Activated gamma-delta T cell (primary cell): ENCODE results near the gene MROH2A.

ENCODE experiments used
- DNase-seq: peaks from one replicate; lab custom pipeline; 2025; lab: John Stamatoyannopoulos, UW

The MROH2A gene

GRCh38 chr2:233799716-233800115 lies 21.6 kb downstream of the MROH2A start:
- DNase-seq, result no peak

- no peak for DNase-seq
These were observed 22.1 kb downstream of the MROH2A start for GRCh38 chr2:233800208-233800607.

GRCh38 chr2:233801357-233802131 lies 23.4 kb downstream of the MROH2A start:
- no peak for DNase-seq

- no peak for DNase-seq
These were observed 24.1 kb downstream of the MROH2A start for GRCh38 chr2:233802132-233802815.

DNA sequence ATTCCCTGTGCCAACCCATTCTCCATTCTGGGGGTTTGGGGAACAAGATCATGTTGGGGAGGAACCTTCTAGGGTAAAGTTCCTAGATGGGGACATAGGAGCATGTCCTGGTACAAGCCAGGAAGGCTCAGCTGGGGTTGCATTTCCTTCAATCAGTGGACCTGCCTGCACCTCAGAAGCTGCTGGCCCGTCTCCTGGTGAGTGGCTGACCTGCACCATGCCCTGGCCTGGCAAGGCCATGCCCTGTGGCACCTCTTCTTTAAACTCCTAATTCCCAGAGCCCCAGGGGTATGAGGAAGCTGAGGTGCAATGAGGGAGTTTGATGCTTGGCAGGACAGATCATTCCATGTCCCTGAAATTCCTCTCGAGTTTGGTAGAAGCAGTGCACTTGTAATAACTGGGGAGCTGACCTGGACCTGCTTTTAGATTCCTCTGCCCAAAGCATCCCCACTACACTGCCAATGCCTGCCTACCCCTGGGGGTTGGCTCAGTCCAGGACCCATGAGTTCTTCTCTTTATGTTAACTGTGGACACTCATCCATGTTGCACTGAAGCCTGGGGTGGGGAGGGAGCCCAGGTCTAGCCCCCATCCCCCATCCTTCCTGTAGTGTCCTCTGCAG lies 25.3 kb downstream of the MROH2A start:
- DNase-seq, result no peak

- DNase-seq, result no peak
These were observed 25.9 kb downstream of the MROH2A start for GRCh38 chr2:233803994-233804393.

- no peak for DNase-seq
These were observed 29.2 kb downstream of the MROH2A start for GRCh38 chr2:233807215-233807865.

DNA sequence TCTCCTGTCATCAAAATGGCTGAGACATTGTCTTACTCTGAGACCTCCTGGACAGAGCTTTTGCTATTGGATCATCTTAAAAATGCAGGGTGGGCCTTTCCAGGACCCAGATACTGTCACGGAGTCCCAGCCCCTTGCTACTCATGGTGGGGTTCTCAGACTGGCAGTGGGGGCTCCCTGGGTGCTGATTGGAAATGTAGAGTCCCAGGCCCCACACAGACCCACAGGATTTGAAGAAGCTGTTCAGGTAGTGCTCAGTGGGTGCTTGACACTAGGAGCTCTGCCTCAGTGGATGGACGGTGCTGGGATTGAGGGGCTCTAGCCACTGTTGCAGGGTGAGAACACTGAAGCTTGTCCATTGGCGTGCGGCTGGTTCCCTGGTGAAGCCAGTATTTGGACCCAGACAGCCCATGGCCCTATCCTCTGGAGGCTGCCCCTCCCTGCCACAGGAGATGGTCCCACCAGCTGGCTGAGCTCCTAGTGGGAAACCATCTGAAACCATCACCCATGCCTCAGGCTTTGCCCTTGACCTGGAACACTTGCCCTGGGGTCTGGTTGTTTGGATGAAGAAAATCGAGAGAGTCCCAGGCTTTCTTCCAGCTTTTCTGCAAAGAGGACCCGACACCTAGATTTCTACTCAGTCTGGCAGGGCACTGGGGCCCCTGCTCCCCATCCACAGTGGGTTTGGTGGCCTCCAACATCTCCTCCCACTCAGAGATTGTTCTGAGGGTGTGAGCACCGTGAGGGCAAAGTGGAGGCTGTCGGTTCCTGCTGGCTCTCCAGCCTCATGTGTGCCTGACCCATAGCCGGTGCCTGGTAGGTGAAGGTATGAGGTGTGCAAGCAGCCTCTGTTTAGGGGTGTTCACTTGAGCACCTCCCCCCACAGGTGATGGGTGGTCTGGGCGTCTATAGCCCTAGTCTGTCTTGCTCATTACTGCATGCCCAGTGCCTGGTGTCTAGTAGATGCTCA lies 30.1 kb downstream of the MROH2A start:
- DNase-seq, result no peak

DNA sequence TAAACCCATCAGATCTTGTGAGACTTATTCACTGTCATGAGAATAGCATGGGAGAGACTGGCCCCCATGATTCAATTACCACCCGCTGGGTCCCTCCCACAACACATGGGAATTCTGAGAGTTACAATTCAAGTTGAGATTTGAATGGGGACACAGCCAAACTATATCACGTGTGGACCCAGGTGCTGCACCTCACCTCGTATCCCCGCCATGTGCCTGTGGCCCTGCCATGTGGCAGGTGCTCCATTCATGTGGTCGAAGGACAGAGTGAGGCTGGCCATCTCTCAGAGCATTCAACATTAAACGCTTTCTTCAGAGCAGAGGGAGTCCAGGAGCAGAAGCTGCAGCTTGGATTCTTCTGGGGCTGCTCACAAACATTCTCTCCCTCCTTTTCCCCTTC lies 32.3 kb downstream of the MROH2A start:
- DNase-seq, result no peak

DNA sequence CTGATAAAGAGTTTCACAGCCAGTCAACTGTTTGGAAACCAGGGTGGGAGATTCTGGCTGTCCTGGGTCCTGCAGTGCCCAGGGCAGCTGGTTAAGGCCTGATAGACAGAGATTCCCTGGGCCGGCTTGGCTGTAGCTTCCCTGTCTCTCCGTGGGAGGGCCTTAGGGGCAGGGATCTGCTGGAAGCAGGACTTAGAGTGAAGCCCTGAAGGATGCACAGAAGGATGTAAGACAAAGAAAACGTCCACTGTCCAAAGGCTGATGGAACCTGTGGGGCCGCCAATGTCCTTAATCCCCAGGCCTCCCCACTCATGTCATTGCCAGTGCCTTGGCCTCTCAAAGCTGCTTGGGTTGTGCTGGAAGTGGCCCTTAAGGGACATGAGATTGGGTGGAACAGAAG lies 33.0 kb downstream of the MROH2A start:
- no peak for DNase-seq

GRCh38 chr2:233811732-233812131 lies 33.6 kb downstream of the MROH2A start:
- DNase-seq, result no peak

- no peak for DNase-seq
These were observed 35.3 kb downstream of the MROH2A start for GRCh38 chr2:233813236-233814055.

- DNase-seq, result no peak
These were observed 36.1 kb downstream of the MROH2A start for GRCh38 chr2:233814056-233814835.

- no peak for DNase-seq
These were observed 37.7 kb downstream of the MROH2A start for GRCh38 chr2:233815861-233816260.

DNA sequence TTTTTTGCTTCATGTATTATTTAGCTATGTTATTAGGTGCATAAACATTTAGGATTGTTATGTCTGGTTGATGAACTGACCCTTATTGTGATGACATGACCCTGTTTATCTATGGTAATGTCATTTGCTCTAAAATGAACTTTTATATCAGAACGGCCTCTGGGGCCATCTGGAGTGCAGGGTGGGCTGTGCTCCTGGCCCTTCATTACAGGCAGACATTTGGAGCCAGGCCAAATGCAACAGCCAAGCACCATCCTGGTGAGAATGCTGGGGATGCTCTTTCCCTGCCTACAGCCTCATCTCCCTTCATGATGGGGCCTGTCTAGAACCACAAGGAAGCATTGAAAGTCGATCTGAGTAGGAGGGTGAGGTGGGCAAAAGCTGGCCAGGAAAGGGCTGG lies 38.2 kb downstream of the MROH2A start:
- no peak for DNase-seq

DNA sequence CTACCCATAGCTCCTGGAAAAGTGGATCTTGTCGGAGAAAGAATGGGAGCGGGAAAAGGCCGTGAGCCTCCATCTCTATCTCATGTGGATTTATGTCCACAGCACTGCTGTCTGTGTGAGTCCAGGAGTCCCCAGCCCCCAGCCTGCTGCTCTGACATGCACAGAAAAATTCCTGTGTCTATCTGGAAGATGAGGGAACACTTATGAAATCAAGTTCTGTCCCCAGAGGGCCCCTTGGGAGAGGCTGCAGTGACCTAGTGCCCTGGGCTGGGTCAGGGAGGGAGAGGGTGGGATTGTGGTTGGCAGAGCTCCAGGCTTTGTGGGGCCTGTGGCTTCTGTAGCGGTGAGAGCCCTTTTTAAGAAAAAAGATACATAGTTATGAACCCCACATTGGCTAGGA lies 38.6 kb downstream of the MROH2A start:
- DNase-seq, result no peak

DNA sequence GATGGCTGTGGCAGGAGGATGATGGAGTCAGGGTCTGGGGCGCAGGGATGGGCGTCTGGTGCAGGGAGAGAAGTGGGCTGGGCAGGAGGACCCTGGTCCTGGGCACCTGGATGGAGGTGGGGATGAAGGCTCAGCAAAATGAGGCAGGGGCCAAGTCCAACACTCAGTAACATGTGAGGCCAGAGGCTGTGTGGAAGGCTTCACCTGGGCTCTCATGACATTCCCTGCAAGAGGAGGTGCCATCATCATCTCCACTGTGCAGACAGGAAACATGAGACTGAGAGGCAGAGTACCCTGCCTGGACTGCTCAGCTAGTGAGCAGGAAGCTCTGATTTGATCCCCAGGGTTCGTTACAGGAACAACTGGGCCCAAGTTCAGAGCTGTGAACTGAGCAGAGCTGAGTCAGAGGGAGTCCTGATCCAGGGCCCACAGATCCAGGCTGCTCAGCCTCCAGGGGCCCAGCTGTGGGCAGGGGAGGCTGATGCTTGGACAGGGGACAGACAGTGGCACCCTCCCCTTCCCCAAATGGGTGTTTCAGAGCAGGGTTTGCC lies 39.3 kb downstream of the MROH2A start:
- no peak for DNase-seq

DNA sequence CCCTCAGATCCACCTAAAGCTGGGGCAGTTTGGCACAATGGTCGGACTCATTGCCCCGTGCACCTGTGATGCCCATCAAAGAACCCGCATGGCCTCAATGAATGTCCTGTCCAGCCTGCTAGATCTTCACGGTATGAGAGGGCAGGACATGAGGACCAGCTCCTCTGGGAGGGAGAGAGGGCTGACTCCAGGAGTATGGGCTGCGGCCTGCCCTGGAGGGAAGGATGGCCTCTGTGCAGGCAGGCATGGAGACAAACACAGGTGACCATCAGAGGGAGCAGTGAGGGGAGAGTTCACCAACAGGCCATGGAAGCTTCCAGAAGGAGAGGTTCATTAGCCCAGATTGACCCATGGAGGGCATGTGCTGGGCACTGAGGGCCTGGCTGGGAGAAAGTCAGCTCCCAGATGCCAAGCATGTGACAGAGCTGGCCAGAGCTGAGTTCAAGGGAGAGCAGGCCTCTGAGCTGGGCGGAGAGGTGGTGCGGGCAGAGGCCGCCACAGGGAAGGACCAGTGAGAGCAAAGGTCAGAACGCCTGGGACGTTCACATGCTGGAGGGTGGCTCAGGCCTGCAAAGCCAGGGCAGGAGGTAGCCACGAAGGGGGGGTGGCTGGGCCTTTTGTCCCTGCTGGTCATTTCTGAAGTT lies 40.0 kb downstream of the MROH2A start:
- DNase-seq, result no peak
